Lower lobe of right lung (tissue), 2 donors: ENCODE data around the gene TTLL11. TPM values are rescaled to one million over a fixed set of nuclear protein-coding genes. Genes with fewer than 3 reads are reported as not detected.
"Not testable (repeated sequence)": the region's sequence is repeated elsewhere in the genome, so short reads cannot be mapped to it uniquely, and the experiment has no call there.

Experiments used
- ATAC-seq, 2 donors: fragments of 200-7000 bp; cut with Tn5 transposase; one replicate each; pipeline ENCODE4 v1.9.1; 2020 to 2022; ENCODE audit warnings: mild to moderate bottlenecking in 2 of 2, moderate library complexity in 2 of 2
- DNase-seq: peaks from one replicate; pipeline ENCODE4 v3.0.0-alpha.2; 2020
- H3K27ac ChIP-seq: fragments of 200-600 bp; one replicate; pipeline ENCODE4 v1.8.0; 2022
- H3K27me3 ChIP-seq: fragments of 200-600 bp; one replicate; pipeline ENCODE4 v1.8.0; 2022; ENCODE audit warnings: low read depth
- H3K36me3 ChIP-seq: fragments of 200-600 bp; one replicate; pipeline ENCODE4 v1.8.0; 2022; ENCODE audit warnings: mild to moderate bottlenecking
- H3K4me1 ChIP-seq: fragments of 200-600 bp; one replicate; pipeline ENCODE4 v1.8.0; 2022
- H3K4me3 ChIP-seq: fragments of 200-600 bp; one replicate; pipeline ENCODE4 v1.8.0; 2022; ENCODE audit warnings: mild to moderate bottlenecking
- H3K9me3 ChIP-seq: fragments of 200-600 bp; one replicate; pipeline ENCODE4 v1.8.0; 2022
- CTCF ChIP-seq: fragments of 200-600 bp; IDR thresholded peaks from one replicate; pipeline ENCODE4 v1.8.0; 2022; ENCODE audit warnings: antibody characterized with exemption, mild to moderate bottlenecking
- intact Hi-C: fragments of 100-400 bp; cut with DNase I; formaldehyde crosslinking; loops from one replicate; pipeline ENCODE4 v1.11.0; 2022
- total RNA-seq: library from RNA; stranded (reverse); fragmentation: NEBNext Ultra II Directional; extraction: Animal tissue kit (Norgen Biotek cat#: 25700); gene quantifications from one replicate; pipeline ENCODE4 v1.2.1, GENCODE V29; 2021
- donor health status: DM: no; HTN: yes; CAD: no; lungs with severe emphysema.

TTLL11 gene
- total RNA-seq, 1 donor from 2014 or later: 11.7 TPM

GRCh38 chr9:121987314-121987713 is 105.8 kb downstream of the TTLL11 start:
- Histone ChIP-seq H3K9me3 (no peaks in the 10 kb centered on the region), H3K4me3 (no peak overlapping the region), H3K27me3 (no peaks in the 10 kb centered on the region), H3K36me3 (peaks cover 7% of the 10 kb centered on the region), H3K27ac (no peak overlapping the region), H3K4me1 (peaks cover 5% of the 10 kb centered on the region)
- TF ChIP-seq CTCF: no peak
- intact Hi-C loops: no loop called here
- no peak for ATAC-seq
- DNase-seq: no peak

GRCh38 chr9:121985792-121986494 is 107.2 kb downstream of the TTLL11 start:
- no peak for TF ChIP-seq CTCF
- H3K36me3 ChIP-seq: peaks cover 7% of the 10 kb centered on the region
- no peak overlapping the region for H3K27ac ChIP-seq
- peak in 1 of 2 donors; percentile 58 for ATAC-seq
- no peak overlapping the region for H3K4me3 ChIP-seq
- no peak for DNase-seq
- intact Hi-C loops: no loop called here
- peaks cover 5% of the 10 kb centered on the region for H3K4me1 ChIP-seq
- H3K9me3 ChIP-seq: peaks cover 4% of the 10 kb centered on the region
- H3K27me3 ChIP-seq: no peaks in the 10 kb centered on the region

GRCh38 chr9:121984726-121985402 is 108.2 kb downstream of the TTLL11 start:
- Histone ChIP-seq H3K27me3 (no peaks in the 10 kb centered on the region), H3K9me3 (peaks cover 4% of the 10 kb centered on the region), H3K27ac (no peak overlapping the region), H3K4me1 (peaks cover 5% of the 10 kb centered on the region), H3K4me3 (no peak overlapping the region), H3K36me3 (peaks cover 7% of the 10 kb centered on the region)
- intact Hi-C loops: no loop called here
- no peak for TF ChIP-seq CTCF
- peak in 1 of 2 donors; percentile 16 for ATAC-seq
- no peak for DNase-seq

- H3K9me3 ChIP-seq: peaks cover 4% of the 10 kb centered on the region
- no peak overlapping the region for H3K27ac ChIP-seq
- no peak overlapping the region for H3K4me3 ChIP-seq
- no peaks in the 10 kb centered on the region for H3K27me3 ChIP-seq
- no peaks in the 10 kb centered on the region for H3K36me3 ChIP-seq
- TF ChIP-seq CTCF: no peak
- ATAC-seq (no peak), DNase-seq (no peak)
- intact Hi-C loops: no loop called here
- H3K4me1 ChIP-seq: peaks cover 5% of the 10 kb centered on the region
Measured at GRCh38 chr9:121983736-121984135, 109.4 kb downstream of the TTLL11 start.

GRCh38 chr9:121981118-121981883 is 111.8 kb downstream of the TTLL11 start:
- no peak for TF ChIP-seq CTCF
- H3K27ac ChIP-seq: no peak overlapping the region

GRCh38 chr9:121980665-121981064 is 112.4 kb downstream of the TTLL11 start:
- H3K27me3 ChIP-seq, H3K4me3 ChIP-seq, ATAC-seq, H3K27ac ChIP-seq, DNase-seq, H3K36me3 ChIP-seq, H3K9me3 ChIP-seq, intact Hi-C loops, H3K4me1 ChIP-seq: not testable (repeated sequence)

More at GRCh38 chr9:121981118-121981883, 111.8 kb downstream of the TTLL11 start:
- intact Hi-C loops: no loop called here
- H3K9me3 ChIP-seq: peaks cover 4% of the 10 kb centered on the region
- DNase-seq: no peak
- no peaks in the 10 kb centered on the region for H3K36me3 ChIP-seq
- ATAC-seq: no peak
- no peak overlapping the region for H3K4me3 ChIP-seq
- peaks cover 5% of the 10 kb centered on the region for H3K4me1 ChIP-seq
- H3K27me3 ChIP-seq: no peaks in the 10 kb centered on the region
